Right lobe of liver (tissue), 6 donors: ENCODE data around the gene FGF6. TPM values are rescaled to one million over a fixed set of nuclear protein-coding genes. Genes with fewer than 3 reads are reported as not detected.

Experiments used
- ATAC-seq, 4 donors: fragments of 200-7000 bp; cut with Tn5 transposase; one replicate each; pipeline ENCODE4 v1.9.1; 2020; ENCODE audit warnings: mild to moderate bottlenecking in 4 of 4, moderate library complexity in 4 of 4
- DNase-seq, 3 donors: peaks; one replicate each; pipeline ENCODE4 v3.0.0-alpha.2; 2020
- H3K27ac ChIP-seq, 3 donors: fragments of 200-600 bp; one replicate each; pipeline ENCODE4 v1.8.0; 2022
- H3K27me3 ChIP-seq, 2 donors: fragments of 200-600 bp; one replicate each; pipeline ENCODE4 v1.8.0; 2022
- H3K36me3 ChIP-seq, 4 donors: fragments of 200-600 bp; sonication (generic) in 1 of 4; one replicate each; pipeline versions ENCODE4 v1.5.1 to v1.8.0; 2017 to 2022; ENCODE audit warnings: control low read depth in 1 of 4
- H3K4me1 ChIP-seq, 4 donors: fragments of 200-600 bp; sonication (generic) in 1 of 4; one replicate each; pipeline versions ENCODE4 v1.5.1 to v1.8.0; 2017 to 2022; ENCODE audit warnings: control low read depth in 1 of 4
- H3K4me3 ChIP-seq, 3 donors: fragments of 200-600 bp; one replicate each; pipeline ENCODE4 v1.8.0; 2022
- H3K9me3 ChIP-seq, 4 donors: fragments of 200-600 bp; sonication (generic) in 1 of 4; one replicate each; pipeline versions ENCODE4 v1.5.1 to v1.8.0; 2017 to 2022; ENCODE audit warnings: control low read depth in 1 of 4
- POLR2A ChIP-seq: fragments of 450-650 bp; IDR thresholded peaks from one replicate; pipeline ENCODE4 v1.6.1; 2017; ENCODE audit warnings: antibody characterized with exemption, mild to moderate bottlenecking
- WGBS: methylation state at CpG from one replicate; pipeline ENCODE4 v1.1.6; 2018; ENCODE audit warnings: low coverage, low lambda C conversion rate; ENCODE audit not compliant: insufficient coverage; ENCODE audit errors: missing lambda C conversion rate; 5-methylcytosine and 5-hydroxymethylcytosine counted together
- intact Hi-C, 2 donors: fragments of 100-400 bp; cut with DNase I; formaldehyde crosslinking; loops; one replicate each; pipeline versions ENCODE4 v1.11.2 to v1.14.1; 2022
- total RNA-seq, 6 experiments: library from RNA; depleted of rRNA in 2 of 6; stranded (reverse); fragments of >200 nt in 2 of 6; fragmentation: NEBNext Ultra II Directional in 3 of 6; extraction: Animal tissue kit (Norgen Biotek cat#: 25700) in 3 of 6; gene quantifications; one replicate each; pipeline versions ENCODE4 v1.1.0 to v1.2.4, GENCODE V29; 2016 to 2023
- TF ChIP-seq, protein P1 (sequence below), 4 donors: fragments of 200-600 bp in 3 of 4; fragments of 450-650 bp in 1 of 4; IDR thresholded peaks; one replicate each; pipeline versions ENCODE4 v1.5.1 to v1.8.0; 2016 to 2022; ENCODE audit warnings: antibody characterized with exemption in 4 of 4, mild to moderate bottlenecking in 2 of 4
- donor health status: DM: no; HTN: yes; CAD: no.
- donor health status: DM: no; HTN: no; CAD: no.
- donor health status: DM: no; HTN: no; CAD: no.
- donor health status: DM: no; HTN: yes; CAD: no.
- donor health status: DM: no; HTN: yes; CAD: no.

The FGF6 gene
- total RNA-seq, 6 experiments from 2014 or later = not detected

DNA sequence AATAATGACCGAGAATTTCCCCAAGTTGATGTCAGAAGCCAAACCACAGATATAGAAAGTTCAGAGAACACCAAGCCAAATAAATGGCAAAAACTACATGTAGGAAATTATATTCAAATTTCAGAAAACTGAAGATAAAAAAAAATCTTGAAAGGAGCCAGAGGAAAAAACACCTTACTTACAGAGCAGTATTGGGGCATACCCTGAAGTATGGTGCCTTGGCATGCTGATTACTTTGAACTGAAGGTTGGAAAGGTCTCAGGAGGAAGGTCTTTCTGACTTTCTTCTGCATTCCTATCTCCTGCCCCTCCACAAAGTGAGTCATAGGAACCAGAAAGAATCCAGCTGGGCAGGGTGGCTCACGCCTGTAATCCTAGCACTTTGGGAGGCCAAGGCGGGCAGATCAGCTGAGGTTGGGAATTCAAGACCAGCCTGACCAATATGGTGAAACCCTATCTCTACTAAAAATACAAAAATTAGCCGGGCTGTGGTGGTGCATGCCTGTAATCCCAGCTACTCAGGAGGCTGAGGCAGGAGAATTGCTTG, 8.8 kb upstream of the FGF6 start:
- intact Hi-C loops = no loop called here
- Histone ChIP-seq H3K36me3 (no peaks in the 10 kb centered on the region), H3K27ac (no peak overlapping the region), H3K27me3 (no peaks in the 10 kb centered on the region), H3K4me3 (no peak overlapping the region), H3K4me1 (no peaks in the 10 kb centered on the region), H3K9me3 (no peaks in the 10 kb centered on the region)
- TF ChIP-seq POLR2A = no peak
- TF ChIP-seq, protein P1, sequence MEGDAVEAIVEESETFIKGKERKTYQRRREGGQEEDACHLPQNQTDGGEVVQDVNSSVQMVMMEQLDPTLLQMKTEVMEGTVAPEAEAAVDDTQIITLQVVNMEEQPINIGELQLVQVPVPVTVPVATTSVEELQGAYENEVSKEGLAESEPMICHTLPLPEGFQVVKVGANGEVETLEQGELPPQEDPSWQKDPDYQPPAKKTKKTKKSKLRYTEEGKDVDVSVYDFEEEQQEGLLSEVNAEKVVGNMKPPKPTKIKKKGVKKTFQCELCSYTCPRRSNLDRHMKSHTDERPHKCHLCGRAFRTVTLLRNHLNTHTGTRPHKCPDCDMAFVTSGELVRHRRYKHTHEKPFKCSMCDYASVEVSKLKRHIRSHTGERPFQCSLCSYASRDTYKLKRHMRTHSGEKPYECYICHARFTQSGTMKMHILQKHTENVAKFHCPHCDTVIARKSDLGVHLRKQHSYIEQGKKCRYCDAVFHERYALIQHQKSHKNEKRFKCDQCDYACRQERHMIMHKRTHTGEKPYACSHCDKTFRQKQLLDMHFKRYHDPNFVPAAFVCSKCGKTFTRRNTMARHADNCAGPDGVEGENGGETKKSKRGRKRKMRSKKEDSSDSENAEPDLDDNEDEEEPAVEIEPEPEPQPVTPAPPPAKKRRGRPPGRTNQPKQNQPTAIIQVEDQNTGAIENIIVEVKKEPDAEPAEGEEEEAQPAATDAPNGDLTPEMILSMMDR (IDR thresholded peaks at IDR 0.05) = no peak
- ATAC-seq = no peak
- 43% methylated on average over 1 of the region's 4 CpGs for WGBS
- DNase-seq = no peak

DNA sequence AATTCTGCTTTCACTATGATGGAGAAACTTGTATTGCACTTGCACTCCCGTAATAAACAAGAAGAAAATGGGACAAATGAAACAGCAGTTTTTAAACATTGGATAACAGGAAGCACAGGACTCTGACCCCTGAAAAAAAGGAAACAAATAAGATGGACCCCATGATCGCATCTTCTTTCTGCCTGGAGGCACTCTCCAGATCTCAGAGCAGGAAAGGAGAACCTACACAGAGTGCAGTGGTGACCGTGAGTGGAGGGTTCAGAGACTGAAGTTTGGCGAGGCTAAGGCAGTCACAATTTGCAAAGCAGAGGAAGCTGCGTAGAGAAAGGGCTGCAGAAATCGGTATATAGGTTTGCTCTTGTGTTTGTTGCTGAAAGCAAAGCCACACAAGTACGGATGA, 6.1 kb upstream of the FGF6 start:
- H3K36me3 ChIP-seq = no peaks in the 10 kb centered on the region
- 39% methylated on average over 7 of the region's 7 CpGs for WGBS
- no peak overlapping the region for H3K27ac ChIP-seq
- no peak overlapping the region for H3K4me3 ChIP-seq
- peak in 1 of 4 donors; percentile 33 for ATAC-seq
- H3K4me1 ChIP-seq = no peaks in the 10 kb centered on the region
- TF ChIP-seq, protein P1 (IDR thresholded peaks at IDR 0.05) = no peak
- TF ChIP-seq POLR2A = no peak
- intact Hi-C loops = no loop called here
- no peaks in the 10 kb centered on the region for H3K27me3 ChIP-seq
- no peak for DNase-seq
- no peaks in the 10 kb centered on the region for H3K9me3 ChIP-seq

DNA sequence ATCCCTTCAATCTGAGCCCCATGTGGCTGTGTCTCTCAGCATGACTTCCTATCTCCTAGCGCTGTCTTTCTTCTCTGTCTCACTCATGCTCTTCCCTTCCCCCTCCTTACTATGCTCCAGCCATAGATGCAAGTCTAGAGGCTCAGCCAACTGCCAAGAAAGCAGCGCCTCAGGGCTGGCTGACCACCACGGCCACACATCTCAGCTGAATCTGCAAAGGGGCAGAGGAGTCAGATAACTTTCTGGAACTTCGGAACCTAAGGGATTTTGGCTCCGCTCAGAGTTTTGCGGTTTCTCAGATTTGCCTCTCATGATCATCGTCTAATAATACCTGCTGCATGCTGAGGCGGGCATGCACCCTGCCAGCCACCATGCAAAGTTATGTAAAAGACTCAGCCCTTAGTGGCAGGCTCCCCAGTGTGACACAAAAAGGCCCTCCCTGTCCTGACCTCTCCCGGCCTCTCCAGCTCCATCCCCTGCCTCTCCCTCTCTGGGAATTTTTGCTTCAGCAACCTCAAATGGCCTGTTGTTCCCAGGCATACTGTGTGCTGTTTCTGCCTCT, 5.0 kb upstream of the FGF6 start:
- ATAC-seq = no peak
- no peaks in the 10 kb centered on the region for H3K36me3 ChIP-seq
- intact Hi-C loops = no loop called here
- H3K4me1 ChIP-seq = no peaks in the 10 kb centered on the region
- no peaks in the 10 kb centered on the region for H3K9me3 ChIP-seq
- H3K27ac ChIP-seq = no peak overlapping the region
- TF ChIP-seq POLR2A = no peak
- TF ChIP-seq, protein P1 (IDR thresholded peaks at IDR 0.05) = no peak
- no peak for DNase-seq
- no peak overlapping the region for H3K4me3 ChIP-seq
- H3K27me3 ChIP-seq = no peaks in the 10 kb centered on the region
- 60% methylated on average over 8 of the region's 9 CpGs for WGBS

DNA sequence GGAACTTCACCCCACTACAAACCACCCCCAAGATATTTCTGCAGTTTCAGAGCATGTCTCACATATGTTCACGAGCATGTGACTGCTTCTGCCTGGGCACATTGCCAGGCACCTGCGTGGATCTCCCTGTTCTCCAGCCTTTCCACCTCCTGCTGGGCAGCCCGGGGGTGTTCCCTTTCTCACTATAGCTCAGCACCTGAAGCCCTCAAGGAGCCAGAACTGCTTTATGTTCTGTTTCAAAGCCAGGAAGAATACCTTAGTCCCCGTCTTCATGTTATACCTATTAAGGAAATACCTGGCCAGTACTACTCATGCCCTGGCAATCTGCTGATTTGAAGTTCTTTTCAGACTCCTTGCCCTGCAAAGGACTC, 4.2 kb upstream of the FGF6 start:
- TF ChIP-seq POLR2A = no peak
- TF ChIP-seq, protein P1 (IDR thresholded peaks at IDR 0.05) = no peak
- Histone ChIP-seq H3K4me1 (no peaks in the 10 kb centered on the region), H3K27ac (no peak overlapping the region), H3K36me3 (no peaks in the 10 kb centered on the region), H3K9me3 (no peaks in the 10 kb centered on the region), H3K27me3 (no peaks in the 10 kb centered on the region), H3K4me3 (no peak overlapping the region)
- ATAC-seq = no peak
- intact Hi-C loops = no loop called here
- 75% methylated on average over 3 of the region's 4 CpGs for WGBS
- no peak for DNase-seq
